Astrocyte (in vitro differentiated cells and primary cell): Measurements from ENCODE around the gene TNFSF10. TPM values are rescaled to one million over a fixed set of nuclear protein-coding genes. Genes with fewer than 3 reads are reported as not detected.

ENCODE experiments used
- DNase-seq: peaks from one replicate; pipeline ENCODE4 v3.0.0-alpha.2; 2010; ENCODE audit warnings: low read depth
- FAIRE-seq: peaks from 2 replicates; lab custom pipeline; 2011; peaks lifted over from hg19 to GRCh38; lab: Jason Lieb, UNC
- H2AFZ ChIP-seq: 2 replicates; pipeline ENCODE4 v1.6.0; 2012; ENCODE audit warnings: low read depth, low read length, inconsistent platforms
- H3K27ac ChIP-seq: 2 replicates; pipeline ENCODE4 v1.5.1; 2011; ENCODE audit warnings: low read depth, low read length, inconsistent platforms
- H3K27me3 ChIP-seq: 2 replicates; pipeline ENCODE4 v1.6.0; 2011; ENCODE audit warnings: low read length, inconsistent platforms; ENCODE audit not compliant: insufficient read depth
- H3K36me3 ChIP-seq: 2 replicates; pipeline ENCODE4 v1.5.1; 2011; ENCODE audit warnings: low read length, inconsistent platforms; ENCODE audit not compliant: insufficient read depth
- H3K4me1 ChIP-seq: 2 replicates; pipeline ENCODE4 v1.5.1; 2011; ENCODE audit warnings: low read length, inconsistent platforms; ENCODE audit not compliant: insufficient read depth
- H3K4me2 ChIP-seq: 2 replicates; pipeline ENCODE4 v1.6.0; 2012; ENCODE audit warnings: low read length, inconsistent platforms
- H3K4me3 ChIP-seq: 2 replicates; pipeline ENCODE4 v1.5.1; 2011; ENCODE audit warnings: low read depth, mild to moderate bottlenecking, low read length, inconsistent platforms; ENCODE audit not compliant: insufficient read depth
- H3K79me2 ChIP-seq: 2 replicates; pipeline ENCODE4 v1.6.0; 2012; ENCODE audit warnings: mild to moderate bottlenecking, low read length, inconsistent platforms; ENCODE audit not compliant: insufficient read depth
- H3K9ac ChIP-seq: 2 replicates; pipeline ENCODE4 v1.6.0; 2012; ENCODE audit warnings: mild to moderate bottlenecking, low read length, inconsistent platforms
- H3K9me3 ChIP-seq: 2 replicates; pipeline ENCODE4 v1.5.1; 2012; ENCODE audit warnings: low read depth, mild to moderate bottlenecking, low read length, inconsistent platforms; ENCODE audit not compliant: insufficient read depth
- H4K20me1 ChIP-seq: 2 replicates; pipeline ENCODE4 v1.6.0; 2012; ENCODE audit warnings: low read length, inconsistent platforms; ENCODE audit not compliant: insufficient read depth
- H3K27ac Mint-ChIP-seq: one replicate; pipeline ENCODE4 v1.8.0; 2021; ENCODE audit warnings: mild to moderate bottlenecking, mixed read lengths; ENCODE audit not compliant: unreplicated experiment
- H3K27me3 Mint-ChIP-seq: one replicate; pipeline ENCODE4 v1.8.0; 2021; ENCODE audit warnings: low read depth, mixed read lengths; ENCODE audit not compliant: unreplicated experiment
- H3K36me3 Mint-ChIP-seq: one replicate; pipeline ENCODE4 v1.8.0; 2021; ENCODE audit warnings: low read depth, mixed read lengths; ENCODE audit not compliant: unreplicated experiment
- H3K4me1 Mint-ChIP-seq: one replicate; pipeline ENCODE4 v1.8.0; 2021; ENCODE audit warnings: low read depth, mixed read lengths; ENCODE audit not compliant: unreplicated experiment
- H3K4me3 Mint-ChIP-seq: one replicate; pipeline ENCODE4 v1.8.0; 2021; ENCODE audit warnings: mild to moderate bottlenecking, moderate library complexity, mixed read lengths; ENCODE audit not compliant: unreplicated experiment
- H3K9me3 Mint-ChIP-seq: one replicate; pipeline ENCODE4 v1.8.0; 2021; ENCODE audit warnings: mild to moderate bottlenecking, mixed read lengths; ENCODE audit not compliant: unreplicated experiment
- CTCF ChIP-seq: IDR thresholded peaks from 2 replicates; pipeline ENCODE4 v1.5.1; 2011; ENCODE audit warnings: low read depth, mild to moderate bottlenecking, inconsistent platforms, low read length, moderate library complexity; ENCODE audit not compliant: insufficient read depth
- EZH2 ChIP-seq: IDR thresholded peaks from 2 replicates; pipeline ENCODE4 v1.6.1; 2012; ENCODE audit warnings: mild to moderate bottlenecking, low read length, inconsistent platforms; ENCODE audit not compliant: insufficient read depth
- total RNA-seq: library from RNA; stranded (reverse); gene quantifications from 2 replicates; pipeline ENCODE4 v1.2.1, GENCODE V29; 2021

TNFSF10 gene
- total RNA-seq, 1 donor from 2014 or later, result 1.8 TPM

DNA sequence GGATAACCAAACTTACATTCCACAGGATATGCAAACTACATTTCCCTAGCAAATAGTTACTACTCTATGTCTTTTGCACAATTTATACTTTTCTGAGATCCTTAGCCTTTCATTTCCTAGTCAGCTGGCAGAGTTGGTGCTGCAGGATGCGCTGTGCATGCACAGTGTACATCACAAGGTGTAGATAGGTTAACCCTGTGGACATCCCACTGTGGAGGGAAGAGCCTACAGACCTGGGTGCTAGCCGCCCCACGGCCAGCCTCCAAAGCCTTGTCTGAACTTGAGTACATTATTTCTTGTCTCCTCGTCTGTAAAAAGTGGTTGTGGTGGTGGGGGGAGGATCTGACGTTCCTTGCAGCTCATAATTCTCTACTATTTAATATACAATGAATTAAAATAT lies 3.5 kb downstream of the TNFSF10 start:
- Histone ChIP-seq H2AFZ (no peak overlapping the region), H3K27me3 (no peaks in the 10 kb centered on the region), H3K9me3 (no peaks in the 10 kb centered on the region), H3K4me3 (no peak overlapping the region), H3K36me3 (no peaks in the 10 kb centered on the region), H4K20me1 (no peaks in the 10 kb centered on the region), H3K27ac (no peak overlapping the region), H3K79me2 (no peaks in the 10 kb centered on the region), H3K4me1 (peaks cover 11% of the 10 kb centered on the region), H3K9ac (no peak overlapping the region), H3K4me2 (no peak overlapping the region)
- TF ChIP-seq EZH2, result no peak
- no peak for TF ChIP-seq CTCF
- Mint-ChIP-seq H3K4me1 (peaks cover 28% of the 10 kb centered on the region), H3K4me3 (no peak overlapping the region), H3K36me3 (no peaks in the 10 kb centered on the region), H3K27ac (peak overlapping the region; percentile 34), H3K27me3 (no peaks in the 10 kb centered on the region), H3K9me3 (no peaks in the 10 kb centered on the region)
- DNase-seq (no peak), FAIRE-seq (no peak)

GRCh38 chr3:172518929-172519640 lies 4.1 kb downstream of the TNFSF10 start:
- Mint-ChIP-seq H3K4me1 (peaks cover 29% of the 10 kb centered on the region), H3K27ac (no peak overlapping the region), H3K27me3 (no peaks in the 10 kb centered on the region), H3K36me3 (no peaks in the 10 kb centered on the region), H3K4me3 (no peak overlapping the region), H3K9me3 (no peaks in the 10 kb centered on the region)
- DNase-seq (no peak), FAIRE-seq (no peak)
- H4K20me1 ChIP-seq, result no peaks in the 10 kb centered on the region
- H2AFZ ChIP-seq, result no peak overlapping the region
- TF ChIP-seq EZH2 (no peak), CTCF (no peak)
- H3K36me3 ChIP-seq, result no peaks in the 10 kb centered on the region
- no peaks in the 10 kb centered on the region for H3K9me3 ChIP-seq
- H3K9ac ChIP-seq, result no peak overlapping the region
- no peak overlapping the region for H3K4me3 ChIP-seq
- no peaks in the 10 kb centered on the region for H3K27me3 ChIP-seq
- no peaks in the 10 kb centered on the region for H3K79me2 ChIP-seq
- H3K27ac ChIP-seq, result no peak overlapping the region
- H3K4me1 ChIP-seq, result peaks cover 11% of the 10 kb centered on the region
- no peak overlapping the region for H3K4me2 ChIP-seq

DNA sequence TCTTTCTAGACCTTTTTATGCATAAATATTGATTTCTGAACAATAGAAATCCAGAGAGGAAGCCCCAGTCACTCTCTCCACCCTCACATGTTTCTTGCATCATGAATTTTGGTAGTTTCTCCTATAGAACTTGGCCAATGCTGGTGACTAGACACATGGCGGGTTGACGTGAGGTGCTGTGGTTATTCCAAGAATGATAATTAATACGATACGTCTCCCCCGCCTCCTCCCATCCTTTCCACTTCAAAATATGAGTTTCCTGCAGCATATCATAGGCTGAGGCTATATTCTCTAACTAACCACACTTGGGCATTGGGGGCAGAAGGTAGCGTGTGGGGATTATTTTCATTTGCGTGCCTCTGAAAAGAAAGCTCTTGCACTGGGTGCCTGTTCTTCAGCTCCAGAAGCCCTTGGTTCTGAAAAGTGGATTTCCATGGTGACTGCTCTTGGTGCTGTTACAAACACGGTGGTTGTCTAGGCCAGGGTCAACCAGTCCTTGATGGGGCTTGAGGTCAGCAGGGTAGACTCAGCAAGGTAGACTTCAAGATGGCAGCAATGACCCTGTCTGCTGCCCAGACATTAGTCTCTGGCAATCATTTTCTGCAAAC lies 5.3 kb downstream of the TNFSF10 start:
- peaks cover 32% of the 10 kb centered on the region for H3K4me1 Mint-ChIP-seq

More for the DNA sequence above, 5.3 kb downstream of the TNFSF10 start:
- H3K27me3 Mint-ChIP-seq, result no peaks in the 10 kb centered on the region
- Histone ChIP-seq H4K20me1 (no peaks in the 10 kb centered on the region), H3K4me2 (no peak overlapping the region), H3K4me1 (peaks cover 11% of the 10 kb centered on the region), H3K27me3 (no peaks in the 10 kb centered on the region), H2AFZ (no peak overlapping the region), H3K4me3 (no peak overlapping the region), H3K79me2 (no peaks in the 10 kb centered on the region), H3K9ac (no peak overlapping the region), H3K36me3 (no peaks in the 10 kb centered on the region), H3K9me3 (no peaks in the 10 kb centered on the region), H3K27ac (no peak overlapping the region)
- H3K4me3 Mint-ChIP-seq, result no peak overlapping the region
- FAIRE-seq (no peak), DNase-seq (no peak)
- peak overlapping the region; percentile 0 for H3K27ac Mint-ChIP-seq
- TF ChIP-seq CTCF, result no peak
- TF ChIP-seq EZH2, result no peak
- no peaks in the 10 kb centered on the region for H3K9me3 Mint-ChIP-seq
- no peaks in the 10 kb centered on the region for H3K36me3 Mint-ChIP-seq
